GM19372 (cell line): ENCODE results near the gene ARAP3.

Experiments
- ATAC-seq: cut with Tn5 transposase; IDR thresholded peaks from one replicate; pipeline ENCODE4 v1.9.1; 2021; ENCODE audit warnings: mild to moderate bottlenecking, low read depth, moderate library complexity; ENCODE audit not compliant: unreplicated experiment

ARAP3 gene

DNA sequence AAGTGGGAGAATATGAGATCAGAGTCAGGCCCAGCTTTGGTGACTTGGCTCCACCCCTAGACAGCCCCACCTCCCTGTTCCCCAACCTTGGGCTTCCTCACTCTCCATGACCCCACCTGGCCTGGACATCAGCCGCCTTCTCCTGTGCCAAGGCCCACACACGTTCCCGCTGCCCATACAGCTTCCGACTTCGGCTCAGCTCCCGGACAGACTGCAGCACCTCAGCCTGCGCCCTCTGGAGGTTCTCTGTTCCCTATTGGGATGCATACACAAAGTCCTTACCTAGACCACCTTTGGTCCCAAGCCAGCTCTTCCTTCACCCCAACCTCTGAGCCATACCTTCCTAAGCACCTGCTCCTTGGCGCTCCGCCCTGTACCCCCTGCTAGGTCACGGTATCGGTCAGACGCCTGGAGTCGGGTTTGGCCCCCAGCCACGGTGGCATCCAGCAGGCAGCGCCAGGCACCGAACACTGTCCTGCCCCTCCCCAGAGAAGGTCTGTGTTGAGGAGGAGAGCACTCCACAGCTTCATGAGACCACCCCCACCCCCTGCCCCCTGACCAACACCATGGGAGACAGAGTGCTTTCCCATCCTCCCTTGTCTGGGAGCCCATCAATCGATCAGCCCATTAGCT lies 32.9 kb downstream of the ARAP3 start:
- no peak for ATAC-seq

GRCh38 chr5:141647851-141648250 lies 34.2 kb downstream of the ARAP3 start:
- ATAC-seq: no peak

DNA sequence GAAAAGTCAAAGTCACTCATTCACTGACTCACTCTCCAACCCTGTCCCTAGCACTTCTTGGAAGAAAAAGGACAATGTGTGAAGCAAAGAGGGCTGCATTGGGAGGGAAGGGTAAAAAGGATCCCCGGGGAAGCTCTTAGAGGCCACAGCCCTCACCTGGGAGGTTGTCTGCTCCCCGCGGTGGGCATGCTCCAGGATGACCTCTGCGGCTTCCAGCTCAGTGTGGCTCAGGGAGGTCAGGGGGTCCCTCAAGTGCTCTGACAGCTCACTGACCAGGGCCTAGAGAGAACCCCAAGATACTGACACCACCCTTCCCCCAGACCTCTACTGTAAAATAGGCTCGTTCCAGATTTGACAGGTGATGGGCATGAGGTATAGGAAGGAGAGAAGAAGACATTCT lies 34.8 kb downstream of the ARAP3 start:
- ATAC-seq: no peak

GRCh38 chr5:141646026-141646425 lies 36.0 kb downstream of the ARAP3 start:
- no peak for ATAC-seq

- no peak for ATAC-seq
Observed at GRCh38 chr5:141641634-141642267, 40.3 kb downstream of the ARAP3 start.

DNA sequence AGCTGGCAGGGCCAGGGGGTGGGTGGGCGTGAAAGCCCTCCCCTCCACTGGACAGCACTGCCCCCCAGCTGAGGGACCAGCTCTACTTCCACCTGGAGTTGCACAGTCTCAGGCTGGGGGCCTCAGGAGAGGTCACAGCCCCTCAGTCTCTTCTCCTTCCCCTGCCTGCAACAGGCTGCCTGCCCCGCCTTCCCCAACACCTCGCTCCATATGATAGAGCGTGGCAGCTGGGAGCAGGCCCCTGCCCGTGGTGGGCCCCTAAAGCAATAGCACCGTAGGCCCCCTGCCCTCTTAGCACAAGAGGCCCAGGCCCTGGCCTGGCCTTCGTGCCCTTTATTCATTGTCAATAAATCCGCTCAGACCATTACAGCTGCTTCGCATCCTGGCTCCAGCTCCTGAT lies 41.3 kb downstream of the ARAP3 start:
- ATAC-seq: no peak

DNA sequence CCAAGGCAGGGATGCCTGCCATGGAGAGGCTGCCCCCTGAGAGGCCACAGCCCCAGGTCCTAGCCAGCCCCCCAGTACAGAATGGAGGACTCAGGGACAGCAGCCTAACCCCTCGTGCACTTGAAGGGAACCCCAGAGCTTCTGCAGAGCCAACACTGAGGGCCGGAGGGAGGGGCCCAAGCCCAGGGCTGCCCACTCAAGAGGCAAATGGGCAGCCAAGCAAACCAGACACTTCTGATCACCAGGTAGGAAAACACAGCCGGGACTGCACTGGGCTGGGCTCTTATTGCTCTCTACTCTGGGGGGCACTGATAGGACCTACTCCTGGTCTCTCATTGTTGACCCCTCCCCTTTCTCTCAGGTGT lies 42.0 kb downstream of the ARAP3 start:
- ATAC-seq: no peak

DNA sequence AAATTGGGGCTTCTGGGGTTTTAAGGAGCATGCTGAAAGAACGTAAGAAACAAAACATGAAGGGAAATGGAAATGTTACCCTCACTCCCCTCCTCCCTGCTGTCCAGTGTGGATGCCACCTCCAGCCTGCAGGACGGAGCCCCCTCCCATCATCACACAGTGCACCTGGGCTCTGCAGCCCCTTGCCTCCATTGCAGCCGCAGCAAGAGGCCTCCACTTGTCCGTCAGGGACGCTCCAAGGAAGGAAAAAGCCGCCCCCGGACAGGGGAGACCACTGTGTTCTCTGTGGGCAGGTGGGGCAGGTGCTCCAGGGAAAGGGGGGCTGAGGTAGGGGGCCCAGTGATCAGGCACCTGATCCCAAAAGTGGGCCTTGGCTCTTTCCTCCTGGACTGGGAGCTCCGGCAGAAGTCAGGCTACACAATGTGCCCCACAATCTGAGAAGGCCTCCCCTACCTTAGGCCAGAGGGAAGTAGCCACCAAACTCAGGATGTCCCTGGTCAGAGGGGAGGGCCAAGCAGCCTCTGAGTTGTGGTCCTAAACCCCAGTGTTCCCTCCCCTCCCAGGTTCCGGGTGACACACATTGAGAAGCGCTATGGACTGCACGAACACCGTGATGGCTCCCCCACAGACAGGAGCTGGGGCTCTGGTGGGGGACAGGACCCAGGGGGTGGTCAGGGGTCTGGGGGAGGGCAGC lies 42.5 kb downstream of the ARAP3 start:
- no peak for ATAC-seq

DNA sequence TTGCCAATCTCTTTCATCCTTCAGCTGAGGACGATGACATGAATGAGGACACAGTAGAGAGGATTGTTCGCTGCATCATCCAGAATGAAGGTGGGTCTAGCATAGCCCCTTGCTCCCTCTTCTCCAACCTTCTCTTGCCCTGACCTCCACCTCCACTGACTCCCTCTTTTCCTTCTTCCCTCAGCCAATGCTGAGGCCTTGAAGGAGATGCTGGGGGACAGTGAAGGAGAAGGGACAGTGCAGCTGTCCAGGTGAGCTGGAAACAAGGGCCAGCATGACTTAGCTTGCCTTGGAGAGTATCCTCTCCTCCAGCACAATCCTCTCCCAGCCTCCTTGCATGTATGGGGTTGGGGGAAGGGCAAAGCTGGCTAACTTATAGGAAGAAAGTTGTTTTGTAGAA lies 43.3 kb downstream of the ARAP3 start:
- ATAC-seq: no peak

GRCh38 chr5:141637767-141638419 lies 44.1 kb downstream of the ARAP3 start:
- ATAC-seq: no peak

- peak; percentile 20 for ATAC-seq
Observed at GRCh38 chr5:141637123-141637766, 44.8 kb downstream of the ARAP3 start.

GRCh38 chr5:141636413-141637122 lies 45.5 kb downstream of the ARAP3 start, which contains the start of the genes HDAC3 and RELL2:
HDAC3 (minus strand) TSS chr5:141636849; CDS start chr5:141636790, 59 bp downstream.
RELL2 (plus strand) TSS chr5:141636997; CDS start chr5:141638226, 1,229 bp downstream.
- peak; percentile 72 for ATAC-seq

- no peak for ATAC-seq
Observed at GRCh38 chr5:141636106-141636412, 46.0 kb downstream of the ARAP3 start.

- no peak for ATAC-seq
Observed at GRCh38 chr5:141635646-141636045, 46.4 kb downstream of the ARAP3 start.

- no peak for ATAC-seq
Observed at GRCh38 chr5:141634720-141635119, 47.3 kb downstream of the ARAP3 start.

- ATAC-seq: peak; percentile 58
Observed at GRCh38 chr5:141633871-141634561, 48.0 kb downstream of the ARAP3 start.

DNA sequence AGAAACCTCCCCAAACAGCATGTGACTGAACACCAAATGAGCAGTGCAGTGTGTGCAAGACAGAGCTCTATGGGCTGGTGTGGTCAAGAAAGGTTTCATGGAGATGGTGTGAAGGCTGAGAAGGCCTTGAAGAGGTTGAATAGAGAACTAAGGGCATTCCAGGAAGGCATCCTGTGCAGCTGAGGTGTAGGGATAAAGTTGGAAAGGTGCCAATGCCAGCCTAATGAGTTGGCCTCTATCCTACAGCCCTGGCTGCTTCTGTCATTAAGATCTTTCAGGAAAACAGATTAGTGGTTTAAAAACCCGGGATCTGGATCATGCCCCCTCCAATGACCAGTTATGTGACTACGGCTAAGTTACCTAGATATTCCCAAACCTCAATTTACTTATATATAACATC lies 49.4 kb downstream of the ARAP3 start:
- ATAC-seq: no peak

DNA sequence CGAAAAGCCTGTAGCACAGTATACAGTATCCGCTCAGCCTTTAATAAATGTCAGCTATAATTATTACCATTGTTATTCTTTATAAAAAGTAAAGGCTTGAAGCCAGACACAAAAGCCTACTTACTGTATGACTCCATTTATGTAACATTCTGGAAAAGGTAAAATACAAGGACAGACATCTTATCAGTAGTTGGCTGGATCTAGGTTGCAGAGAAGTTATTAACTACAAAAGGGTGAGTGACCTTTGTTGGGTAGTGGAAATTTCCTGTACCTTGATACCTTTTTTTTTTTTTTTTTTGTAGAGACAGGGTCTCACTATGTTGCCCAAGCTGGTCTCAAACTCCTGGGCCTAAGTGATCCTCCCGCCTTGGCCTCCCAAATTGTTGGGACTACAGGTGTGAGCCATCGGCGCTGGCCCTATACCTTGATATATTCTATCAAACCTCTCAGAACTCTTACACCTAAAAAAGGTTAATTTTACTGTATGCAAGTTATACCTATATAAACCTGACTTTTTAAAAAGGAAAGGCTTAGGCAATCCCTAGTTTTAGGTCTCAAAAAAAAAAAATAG lies 51.4 kb downstream of the ARAP3 start:
- ATAC-seq: no peak

GRCh38 chr5:141628175-141628788 lies 53.7 kb downstream of the ARAP3 start:
- no peak for ATAC-seq
